Measurements from ENCODE around the gene BCAS3. TPM values are rescaled to one million over a fixed set of nuclear protein-coding genes. Genes with fewer than 3 reads are reported as not detected.

Gene BCAS3
- total and polyA plus RNA-seq, 9 donors: 9.4 to 37.0 (median 21.6) TPM

DNA sequence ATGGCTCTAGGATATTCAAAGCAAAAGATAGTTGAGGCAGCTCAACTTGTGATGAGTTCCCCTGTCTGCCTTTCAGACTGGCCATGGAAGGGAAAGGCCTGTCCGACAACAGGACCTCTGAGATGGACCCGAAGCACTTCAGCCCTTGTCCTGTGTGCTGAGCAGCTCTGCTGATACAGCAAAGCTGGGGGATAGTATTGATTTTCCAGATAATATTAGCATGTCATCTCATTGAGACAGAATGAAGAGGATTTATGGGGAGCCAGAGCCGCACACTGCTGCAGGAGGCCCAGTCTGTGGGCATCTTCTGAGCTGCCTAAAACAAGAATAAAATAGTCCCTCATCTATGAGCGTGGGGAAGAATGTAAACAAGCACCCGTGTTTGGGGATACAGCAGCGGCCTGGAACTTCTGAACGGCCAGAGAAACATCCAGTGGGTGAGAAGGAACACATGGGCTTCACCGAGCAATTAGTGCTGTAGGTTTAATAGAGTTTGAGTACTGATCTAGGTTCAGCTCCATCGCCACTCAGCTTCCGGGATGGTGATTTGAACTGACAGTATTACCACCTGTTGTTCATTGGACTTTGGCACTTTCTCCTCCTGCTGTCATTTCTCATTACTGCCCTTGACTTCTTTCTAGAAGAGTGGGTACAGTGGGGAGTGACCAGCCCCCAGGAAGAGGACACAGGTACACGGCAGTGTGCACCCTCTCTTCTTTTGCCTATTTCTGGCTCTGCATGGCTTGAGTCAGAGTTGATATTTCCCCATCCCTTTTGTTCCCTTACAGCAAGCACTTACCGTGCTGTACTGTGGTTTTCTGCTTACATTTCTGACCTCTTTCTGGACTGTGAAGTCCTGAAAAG, 625.5 kb downstream of the BCAS3 start:
- no peak overlapping the region for H3K27ac ChIP-seq
- H3K4me1 ChIP-seq (ENCODE audit: insufficient read depth): no peaks in the 10 kb centered on the region

DNA sequence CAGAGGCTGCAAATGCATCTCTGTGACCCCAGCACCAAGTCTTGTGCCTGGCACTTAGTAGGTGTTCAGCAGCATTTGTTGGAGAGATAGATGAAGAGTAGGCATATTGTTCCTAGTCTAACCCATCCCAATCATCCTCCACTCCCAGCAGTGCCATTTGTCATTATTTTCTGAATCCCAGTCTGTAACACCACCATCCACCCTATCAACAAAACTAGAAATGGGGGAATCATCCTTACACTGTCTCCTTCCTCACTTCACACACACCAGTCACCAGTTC, 626.1 kb downstream of the BCAS3 start:
- intact Hi-C loops (cut with DNase I): no loop called here
- DNase-seq: no peak
- Histone ChIP-seq H3K4me1 (ENCODE audit: insufficient read depth) (no peaks in the 10 kb centered on the region), H3K36me3 (no peaks in the 10 kb centered on the region), H3K27ac (no peak overlapping the region), H3K9me3 (no peaks in the 10 kb centered on the region), H3K4me3 (no peak overlapping the region), H3K27me3 (no peaks in the 10 kb centered on the region)
- TF ChIP-seq, protein P1, sequence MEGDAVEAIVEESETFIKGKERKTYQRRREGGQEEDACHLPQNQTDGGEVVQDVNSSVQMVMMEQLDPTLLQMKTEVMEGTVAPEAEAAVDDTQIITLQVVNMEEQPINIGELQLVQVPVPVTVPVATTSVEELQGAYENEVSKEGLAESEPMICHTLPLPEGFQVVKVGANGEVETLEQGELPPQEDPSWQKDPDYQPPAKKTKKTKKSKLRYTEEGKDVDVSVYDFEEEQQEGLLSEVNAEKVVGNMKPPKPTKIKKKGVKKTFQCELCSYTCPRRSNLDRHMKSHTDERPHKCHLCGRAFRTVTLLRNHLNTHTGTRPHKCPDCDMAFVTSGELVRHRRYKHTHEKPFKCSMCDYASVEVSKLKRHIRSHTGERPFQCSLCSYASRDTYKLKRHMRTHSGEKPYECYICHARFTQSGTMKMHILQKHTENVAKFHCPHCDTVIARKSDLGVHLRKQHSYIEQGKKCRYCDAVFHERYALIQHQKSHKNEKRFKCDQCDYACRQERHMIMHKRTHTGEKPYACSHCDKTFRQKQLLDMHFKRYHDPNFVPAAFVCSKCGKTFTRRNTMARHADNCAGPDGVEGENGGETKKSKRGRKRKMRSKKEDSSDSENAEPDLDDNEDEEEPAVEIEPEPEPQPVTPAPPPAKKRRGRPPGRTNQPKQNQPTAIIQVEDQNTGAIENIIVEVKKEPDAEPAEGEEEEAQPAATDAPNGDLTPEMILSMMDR (IDR thresholded peaks at IDR 0.05): no peak
- TF ChIP-seq POLR2A (IDR thresholded peaks at IDR 0.05): no peak
- TF ChIP-seq EP300 (IDR thresholded peaks at IDR 0.05): no peak

More for the DNA sequence above, 625.5 kb downstream of the BCAS3 start:
- 35 to 73% (median 41%) methylated on average over 12 of the region's 12 CpGs for WGBS, 3 donors
- Histone ChIP-seq H3K36me3 (no peaks in the 10 kb centered on the region), H3K27me3 (no peaks in the 10 kb centered on the region), H3K9me3 (no peaks in the 10 kb centered on the region), H3K4me3 (no peak overlapping the region)
- TF ChIP-seq, protein P1 (IDR thresholded peaks at IDR 0.05): no peak
- no peak for TF ChIP-seq EP300 (IDR thresholded peaks at IDR 0.05)
- no peak for TF ChIP-seq POLR2A (IDR thresholded peaks at IDR 0.05)
- no peak for DNase-seq
- intact Hi-C loops (cut with DNase I): no loop called here

DNA sequence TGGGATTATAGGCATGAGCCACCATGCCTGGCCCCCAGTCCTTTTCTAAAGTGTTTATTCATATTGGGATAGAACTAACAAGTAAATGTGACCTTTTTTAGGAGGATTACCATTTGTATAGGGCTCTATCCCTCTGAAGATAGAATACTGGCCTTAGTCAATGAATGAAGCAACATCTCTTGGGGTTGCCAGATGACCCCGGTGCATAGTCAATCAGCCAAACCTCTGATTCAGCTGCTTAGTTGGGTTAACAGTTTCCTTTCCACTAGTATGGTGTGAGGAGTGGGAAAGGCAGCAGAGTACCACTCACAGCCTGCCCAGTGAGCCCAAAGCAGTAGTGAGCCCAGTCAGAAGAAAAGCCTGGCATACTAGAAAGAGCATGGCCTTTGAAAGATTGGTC, 627.4 kb downstream of the BCAS3 start:
- intact Hi-C loops (cut with DNase I): no loop called here

DNA sequence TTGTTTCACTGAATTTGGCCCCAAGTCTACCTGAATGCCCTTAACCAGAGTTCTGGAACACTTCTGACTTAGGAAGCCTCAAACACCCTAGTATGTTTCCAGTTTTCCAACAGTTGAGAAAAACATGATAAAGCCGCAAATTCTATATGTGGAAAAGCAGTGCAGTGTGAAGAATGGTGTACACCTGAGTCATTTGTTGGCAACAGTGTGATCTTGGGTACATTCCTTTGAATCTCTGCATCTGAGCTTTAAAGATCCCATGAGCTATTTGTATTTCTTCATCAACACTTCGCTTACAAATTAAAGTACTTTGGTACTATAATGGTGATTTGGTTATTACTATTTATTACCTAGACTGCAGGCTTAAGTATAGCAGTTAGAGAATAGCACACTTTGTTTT, 628.4 kb downstream of the BCAS3 start:
- H3K4me1 ChIP-seq (ENCODE audit: insufficient read depth): peaks cover 3% of the 10 kb centered on the region
- no peaks in the 10 kb centered on the region for H3K9me3 ChIP-seq
- H3K36me3 ChIP-seq: no peaks in the 10 kb centered on the region
- WGBS, 3 donors: 95 to 98% (median 96%) methylated on average over 2 of the region's 2 CpGs
- no peak overlapping the region for H3K4me3 ChIP-seq
- TF ChIP-seq POLR2A (IDR thresholded peaks at IDR 0.05): no peak
- no peak for TF ChIP-seq EP300 (IDR thresholded peaks at IDR 0.05)
- TF ChIP-seq, protein P1 (IDR thresholded peaks at IDR 0.05): no peak
- intact Hi-C loops (cut with DNase I): no loop called here
- no peak for DNase-seq
- no peak overlapping the region for H3K27ac ChIP-seq
- no peaks in the 10 kb centered on the region for H3K27me3 ChIP-seq

More for the DNA sequence above, 627.4 kb downstream of the BCAS3 start:
- WGBS, 3 donors: 37 to 48% (median 41%) methylated on average over 1 of the region's 1 CpG
- no peaks in the 10 kb centered on the region for H3K27me3 ChIP-seq
- no peak for DNase-seq
- TF ChIP-seq POLR2A (IDR thresholded peaks at IDR 0.05): no peak
- TF ChIP-seq EP300 (IDR thresholded peaks at IDR 0.05): no peak
- TF ChIP-seq, protein P1 (IDR thresholded peaks at IDR 0.05): no peak
- H3K4me3 ChIP-seq: no peak overlapping the region
- H3K9me3 ChIP-seq: no peaks in the 10 kb centered on the region
- H3K27ac ChIP-seq: no peak overlapping the region
- no peaks in the 10 kb centered on the region for H3K36me3 ChIP-seq
- H3K4me1 ChIP-seq (ENCODE audit: insufficient read depth): peaks cover 3% of the 10 kb centered on the region

Data from ovary (tissue), 9 donors.